ENCODE results near the gene HS3ST3A1.

HS3ST3A1 gene

DNA sequence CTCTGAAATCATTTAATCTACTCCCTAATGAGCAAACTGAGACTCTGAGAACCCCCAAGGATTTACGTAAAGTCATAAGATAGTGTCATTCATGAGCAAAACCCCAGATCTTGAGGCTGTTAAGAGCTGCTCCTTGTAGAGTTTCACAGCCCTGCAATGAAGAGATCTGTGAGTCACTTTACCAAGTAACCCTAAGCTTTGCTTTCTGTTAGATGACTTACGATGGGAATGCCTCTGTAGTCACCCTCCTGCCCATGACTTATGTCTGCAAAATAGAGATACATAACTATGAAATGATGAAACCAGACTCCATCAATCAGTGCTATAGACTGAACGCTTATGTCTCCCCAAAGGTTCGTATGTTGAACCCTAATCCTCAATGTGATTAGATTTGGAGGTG lies 117.7 kb downstream of the HS3ST3A1 start:
- no peak for DNase-seq

DNA sequence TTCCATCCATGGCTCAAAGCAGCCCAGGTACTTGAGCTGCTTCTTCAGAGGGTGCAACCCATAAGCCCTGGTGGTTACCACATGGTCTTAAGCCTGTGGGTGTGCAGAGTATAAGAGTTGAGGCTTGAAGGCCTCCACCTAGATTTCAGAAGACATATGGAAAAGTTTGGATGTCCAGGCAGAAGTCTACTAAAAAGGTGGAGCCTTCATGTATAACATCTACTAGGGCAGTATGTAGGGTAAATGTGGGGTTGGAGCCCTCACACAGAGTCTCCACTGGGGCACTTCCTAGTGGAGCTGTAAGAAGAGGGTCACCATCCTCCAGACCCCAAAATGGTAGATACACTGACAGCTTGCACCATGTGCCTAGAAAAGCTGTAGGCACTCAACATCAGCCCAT lies 120.9 kb downstream of the HS3ST3A1 start:
- no peak for DNase-seq

DNA sequence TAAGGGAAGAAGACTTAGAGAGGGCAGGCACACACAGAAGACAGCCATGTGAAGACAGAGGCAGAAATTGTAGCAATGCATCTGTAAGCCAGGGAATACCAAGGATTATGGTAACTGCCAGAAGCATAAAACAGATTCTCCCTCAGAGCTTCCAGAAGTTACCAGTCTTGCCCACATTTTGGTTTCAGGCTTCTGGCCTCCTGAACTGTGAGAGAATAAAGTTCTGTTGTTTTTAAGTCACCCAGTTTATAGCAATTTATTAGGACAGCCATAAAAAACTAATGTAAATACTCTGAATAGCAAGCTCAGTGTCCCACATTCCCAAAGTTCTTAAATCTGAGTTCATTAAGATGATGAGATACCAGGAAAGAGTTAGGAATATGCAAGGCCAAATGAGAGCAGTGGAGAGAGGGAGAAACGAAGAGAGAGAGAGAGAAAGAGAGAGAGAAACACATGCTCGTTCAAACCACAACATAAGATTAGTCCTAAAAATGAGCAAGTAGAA lies 123.4 kb downstream of the HS3ST3A1 start:
- DNase-seq: no peak

DNA sequence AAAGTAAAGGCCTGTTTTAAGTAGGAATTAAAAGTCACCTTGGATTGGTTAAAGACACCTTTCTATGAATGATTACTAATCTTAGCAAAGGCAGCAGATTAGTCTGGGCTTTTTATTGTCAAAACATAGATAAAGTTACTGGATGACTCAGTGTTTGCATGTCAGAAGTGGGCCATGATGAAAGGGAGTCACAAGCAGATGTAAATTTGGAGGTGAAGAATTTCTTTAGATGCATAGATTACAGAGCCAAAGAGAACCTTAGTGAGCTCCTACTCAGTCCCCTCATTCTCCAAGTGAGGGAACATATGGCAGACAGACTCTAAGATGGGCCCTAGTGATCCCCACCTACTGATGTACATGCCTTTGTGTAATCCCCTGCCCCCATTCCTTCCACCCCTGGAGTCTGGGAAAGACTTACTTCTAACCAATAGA lies 124.5 kb downstream of the HS3ST3A1 start:
- no peak for DNase-seq

DNA sequence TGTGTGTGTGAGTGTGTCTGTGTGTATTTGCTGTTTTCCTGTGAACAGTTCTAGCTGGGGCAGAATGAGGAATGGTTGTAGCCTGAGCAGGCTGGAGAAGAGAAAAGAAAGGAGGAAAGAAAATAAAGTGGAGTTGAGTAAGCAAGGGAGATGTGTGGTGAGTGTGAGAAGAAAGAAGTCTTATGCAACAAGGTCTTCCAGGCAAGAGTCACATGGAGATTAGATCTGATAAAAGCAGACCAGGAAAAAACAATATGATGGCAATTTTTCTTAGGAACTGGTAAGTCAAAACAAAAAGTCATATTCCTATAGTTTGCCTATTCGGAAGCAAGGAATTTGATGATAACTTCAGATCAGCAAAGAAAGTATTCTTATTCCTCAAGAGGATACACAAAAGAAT lies 125.0 kb downstream of the HS3ST3A1 start:
- no peak for DNase-seq

DNA sequence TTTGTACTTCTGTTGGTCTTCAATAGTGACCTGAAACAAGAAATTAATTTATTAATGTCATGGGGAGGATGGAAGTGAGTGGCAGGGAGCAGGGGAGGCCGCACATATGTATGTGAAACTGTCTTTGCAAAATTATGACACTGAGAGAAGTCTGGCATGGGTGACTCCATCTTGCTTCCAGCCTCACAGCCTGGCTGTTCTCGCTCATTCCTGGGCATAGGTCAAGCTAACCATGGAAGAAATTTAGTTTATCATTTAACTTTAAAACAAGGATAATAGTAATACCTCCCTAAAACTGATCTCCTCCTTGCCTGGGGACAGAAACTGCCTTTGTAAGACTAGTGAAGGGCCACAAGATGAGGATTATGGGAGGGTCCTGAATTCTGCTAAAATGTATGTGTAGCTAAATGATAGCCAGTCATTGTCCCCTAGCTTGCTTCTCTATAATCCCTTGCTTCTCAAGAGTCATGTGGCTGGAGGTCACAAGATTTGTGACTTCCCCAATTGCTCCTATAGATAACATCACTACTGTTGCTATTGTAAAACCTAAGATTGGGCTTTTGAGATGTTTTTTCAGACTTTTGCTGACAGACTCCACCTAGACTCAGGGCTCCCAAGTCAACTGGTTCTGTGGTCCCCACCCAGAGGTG lies 126.0 kb downstream of the HS3ST3A1 start:
- no peak for DNase-seq

DNA sequence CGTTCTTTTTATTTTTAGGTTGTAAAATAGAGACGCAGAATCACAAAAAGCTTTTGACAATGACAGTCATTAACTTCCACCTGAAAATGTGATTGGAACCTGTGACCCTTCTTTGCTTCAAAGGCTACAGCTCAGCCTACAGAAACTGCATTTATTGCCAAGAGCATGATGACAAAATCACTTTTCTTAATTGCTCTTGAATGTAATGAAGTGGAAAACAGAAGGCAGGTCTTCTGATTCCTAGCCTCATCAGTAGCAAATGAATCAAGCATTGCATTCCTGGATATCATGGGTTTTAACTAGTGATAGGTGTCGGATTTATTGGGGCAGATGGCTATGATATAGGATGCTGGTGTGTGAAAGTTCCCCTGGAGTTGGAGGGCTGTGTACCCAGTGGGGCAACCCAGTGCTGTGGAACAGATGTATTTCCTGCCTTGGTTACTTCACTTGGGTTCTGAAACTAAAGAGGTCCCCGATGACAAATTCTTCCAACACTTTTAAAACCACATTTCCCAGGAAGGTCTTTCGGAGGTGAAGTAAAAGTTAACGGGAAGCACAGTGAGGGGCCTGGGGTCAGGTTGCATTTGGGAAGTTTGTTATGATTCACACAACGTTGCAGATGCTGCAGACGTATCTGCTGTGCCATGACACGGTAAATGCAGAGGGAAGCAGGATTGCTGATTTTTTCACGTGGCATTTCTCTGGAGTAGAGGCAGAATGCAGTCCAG lies 127.5 kb downstream of the HS3ST3A1 start:
- no peak for DNase-seq

DNA sequence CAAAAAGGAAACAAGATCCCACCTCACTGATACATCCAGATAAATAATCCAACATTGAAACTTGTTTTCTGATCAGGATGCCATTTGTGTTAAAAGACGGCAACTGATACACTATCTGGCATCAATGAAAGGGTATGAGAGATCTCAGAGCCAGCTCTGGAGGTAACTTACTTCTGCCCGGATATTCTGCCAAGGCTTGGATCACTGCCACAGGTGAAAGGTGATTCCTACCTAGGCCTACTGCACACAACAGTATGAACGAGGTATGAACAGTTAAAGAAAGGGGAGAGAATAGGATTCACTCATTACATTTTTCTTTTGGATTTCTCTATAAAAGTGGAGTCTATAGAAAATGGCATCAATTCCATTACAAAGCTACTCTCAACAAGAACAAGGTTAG lies 136.1 kb downstream of the HS3ST3A1 start:
- no peak for DNase-seq

DNA sequence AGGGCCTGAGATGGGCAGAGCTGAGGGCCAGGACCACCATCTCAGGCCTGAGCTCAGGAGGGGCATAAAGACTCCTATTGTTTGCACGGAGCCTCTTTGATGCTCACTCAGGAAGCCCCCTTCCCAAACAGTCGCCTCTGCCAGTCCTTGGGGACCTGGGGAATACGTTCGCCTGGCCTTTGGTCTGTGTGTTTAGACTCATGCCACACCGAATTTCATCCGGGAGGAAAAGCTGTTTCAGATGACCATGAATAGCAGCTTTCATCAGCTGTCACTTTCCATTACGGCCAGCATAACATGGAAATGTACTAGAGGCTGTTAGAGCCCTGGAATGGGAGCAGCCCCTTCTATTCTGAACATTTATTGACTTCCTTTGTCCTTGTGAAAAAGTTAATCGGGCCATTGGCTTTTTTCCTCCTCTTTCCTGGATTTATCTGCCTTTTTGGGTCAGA lies 139.0 kb downstream of the HS3ST3A1 start:
- no peak for DNase-seq

DNA sequence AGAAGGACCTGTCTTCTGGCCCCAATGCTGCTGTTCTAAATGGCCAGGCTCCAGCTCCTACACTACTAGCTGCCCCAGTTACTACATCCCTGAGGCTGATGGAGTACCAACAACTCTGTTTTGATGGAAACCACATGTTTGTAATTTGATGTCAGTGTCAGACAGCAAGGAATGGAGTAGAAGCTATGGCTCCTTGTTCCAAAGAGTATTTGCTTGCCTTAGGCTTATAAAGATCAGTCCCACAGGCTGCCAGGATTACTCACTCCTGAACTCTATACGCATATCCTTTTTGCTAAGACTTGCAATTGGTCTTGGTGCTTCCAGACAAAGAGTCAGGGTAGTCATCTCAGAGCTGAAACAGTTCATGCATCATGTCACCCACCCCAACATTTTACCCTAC lies 139.6 kb downstream of the HS3ST3A1 start:
- no peak for DNase-seq

DNA sequence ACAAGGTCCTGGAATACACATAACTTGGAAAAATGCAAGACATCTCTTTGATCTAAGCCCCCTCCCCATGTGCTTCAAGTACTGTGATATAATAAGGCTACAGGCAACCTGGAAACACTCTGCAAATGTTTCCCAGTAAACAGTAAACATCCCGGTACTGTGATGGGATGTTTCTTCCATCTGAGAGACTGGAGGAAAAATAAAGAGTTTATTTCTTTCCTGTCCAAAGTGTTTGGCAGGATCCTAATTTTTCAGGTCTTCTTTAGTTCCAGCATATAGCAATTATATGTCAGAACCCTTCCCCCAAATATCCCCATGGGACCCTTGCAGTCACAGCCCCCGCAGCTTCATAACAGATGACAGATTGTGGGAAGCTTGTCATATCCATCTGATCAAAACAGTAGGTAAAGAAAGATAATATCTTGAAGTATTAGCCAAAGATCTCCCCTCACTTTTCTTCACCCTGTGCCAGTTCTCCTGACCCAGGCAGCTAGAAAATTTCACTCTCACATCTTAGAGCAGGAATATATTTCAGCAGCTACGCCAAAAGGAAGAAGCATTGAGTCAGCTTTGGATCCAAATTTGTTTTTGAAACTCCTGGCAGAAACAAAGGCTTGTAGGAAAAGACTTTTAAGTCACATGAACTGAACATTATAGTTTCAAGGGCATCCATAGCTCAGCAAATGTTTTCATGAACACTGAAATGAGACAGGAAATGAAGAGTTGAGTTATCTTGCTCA lies 141.3 kb downstream of the HS3ST3A1 start:
- no peak for DNase-seq

DNA sequence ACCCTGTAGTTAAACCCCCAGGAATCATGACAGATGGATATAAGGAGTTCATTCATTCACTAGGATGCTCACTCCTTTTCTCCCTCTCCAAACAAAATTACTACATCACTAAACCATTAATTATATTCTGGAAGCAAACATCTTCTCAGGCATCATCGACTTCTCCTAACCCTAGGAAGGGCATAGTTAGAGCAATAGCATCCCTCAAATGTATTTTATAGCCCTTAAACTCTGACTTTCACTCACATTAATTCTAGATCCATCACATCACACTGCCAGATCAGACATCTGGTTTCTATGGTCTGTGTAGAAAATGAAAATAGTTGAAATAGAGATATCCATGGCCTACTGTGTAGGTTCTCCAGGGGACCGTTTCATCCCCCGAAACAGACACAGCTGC lies 143.9 kb downstream of the HS3ST3A1 start:
- no peak for DNase-seq

Measured in activated CD4-positive, alpha-beta T cell treated with anti-CD3 and anti-CD28 coated beads, Interleukin-2, Interleukin-6, amounts not matched to agents 100 ng/mL and 50 ng/mL, durations not matched to agents 16 hours and 8 hours (primary cell).